Measurements from ENCODE around the gene BAAT. TPM values are rescaled to one million over a fixed set of nuclear protein-coding genes. Genes with fewer than 3 reads are reported as not detected.
"Not testable (repeated sequence)": the region's sequence is repeated elsewhere in the genome, so short reads cannot be mapped to it uniquely, and the experiment has no call there.

The BAAT gene
- polyA plus RNA-seq, 1 donor, result 0.66 TPM

- no peak for DNase-seq
These were observed 25.1 kb downstream of the BAAT start for GRCh38 chr9:101359679-101360078.

- no peak for DNase-seq
These were observed 28.2 kb downstream of the BAAT start for GRCh38 chr9:101356619-101357018.

GRCh38 chr9:101354765-101355708, 29.8 kb downstream of the BAAT start:
- no peak for DNase-seq

GRCh38 chr9:101354143-101354764, 30.6 kb downstream of the BAAT start:
- DNase-seq, result no peak

GRCh38 chr9:101353683-101354082, 31.1 kb downstream of the BAAT start:
- DNase-seq, result no peak

- no peak for DNase-seq
These were observed 31.8 kb downstream of the BAAT start for GRCh38 chr9:101352892-101353463.

- no peak for DNase-seq
These were observed 34.5 kb downstream of the BAAT start for GRCh38 chr9:101350285-101350684.

- no peak for DNase-seq
These were observed 42.2 kb downstream of the BAAT start for GRCh38 chr9:101342595-101342994.

GRCh38 chr9:101341958-101342357, 42.8 kb downstream of the BAAT start:
- DNase-seq, result no peak

GRCh38 chr9:101337237-101337636, 47.6 kb downstream of the BAAT start:
- DNase-seq, result no peak

- DNase-seq, result no peak
These were observed 48.7 kb downstream of the BAAT start for GRCh38 chr9:101336091-101336490.

GRCh38 chr9:101333926-101334702, 50.7 kb downstream of the BAAT start:
- no peak for DNase-seq

- DNase-seq, result no peak
These were observed 51.3 kb downstream of the BAAT start for GRCh38 chr9:101333490-101333889.

GRCh38 chr9:101332362-101332761, 52.4 kb downstream of the BAAT start:
- DNase-seq, result no peak

GRCh38 chr9:101327422-101327909, 57.3 kb downstream of the BAAT start:
- DNase-seq, result not testable (repeated sequence)

GRCh38 chr9:101326501-101326900, 58.3 kb downstream of the BAAT start:
- DNase-seq, result no peak

- no peak for DNase-seq
These were observed 58.8 kb downstream of the BAAT start for GRCh38 chr9:101326035-101326434.

GRCh38 chr9:101325053-101325452, 59.8 kb downstream of the BAAT start:
- no peak for DNase-seq

- DNase-seq, result no peak
These were observed 60.5 kb downstream of the BAAT start for GRCh38 chr9:101324245-101324804.

- no peak for DNase-seq
These were observed 61.7 kb downstream of the BAAT start for GRCh38 chr9:101323129-101323528.

GRCh38 chr9:101317735-101318134, 67.1 kb downstream of the BAAT start:
- DNase-seq, result no peak

GRCh38 chr9:101315112-101315450, 69.7 kb downstream of the BAAT start:
- DNase-seq, result no peak
